Loucy (cell line): ENCODE measurements around the gene MYCBPAP.

Experiments used
- H2AFZ ChIP-seq: fragments of 200-600 bp; sonication (generic); 2 replicates; pipeline ENCODE4 v1.6.0; 2016; ENCODE audit warnings: antibody characterized with exemption, mild to moderate bottlenecking, low read length, moderate library complexity
- H3F3A ChIP-seq: fragments of 200-600 bp; 2 replicates; pipeline ENCODE4 v1.6.0; 2016; ENCODE audit warnings: antibody characterized with exemption, low read depth, mild to moderate bottlenecking
- H3K27me3 ChIP-seq: fragments of 200-600 bp; sonication (generic); 2 replicates; pipeline ENCODE4 v1.6.1; 2014; ENCODE audit warnings: low read length, mild to moderate bottlenecking; ENCODE audit not compliant: insufficient read depth, poor library complexity, severe bottlenecking
- H3K36me3 ChIP-seq: fragments of 200-600 bp; sonication (generic); 2 replicates; pipeline ENCODE4 v1.6.1; 2016; ENCODE audit warnings: low read length; ENCODE audit not compliant: insufficient read depth
- H3K4me1 ChIP-seq: fragments of 200-600 bp; sonication (generic); 2 replicates; pipeline ENCODE4 v1.5.1; 2014; ENCODE audit warnings: low read length, mild to moderate bottlenecking; ENCODE audit not compliant: insufficient read depth, poor library complexity, severe bottlenecking
- H3K4me2 ChIP-seq: fragments of 200-600 bp; sonication (generic); 2 replicates; pipeline ENCODE4 v1.6.0; 2014; ENCODE audit warnings: antibody characterized with exemption, low read length, low read depth, mild to moderate bottlenecking; ENCODE audit not compliant: poor library complexity, severe bottlenecking
- H3K4me3 ChIP-seq: fragments of 200-600 bp; sonication (generic); 2 replicates; pipeline ENCODE4 v1.5.1; 2014; ENCODE audit warnings: low read length, mild to moderate bottlenecking, mixed read lengths; ENCODE audit not compliant: poor library complexity, severe bottlenecking
- H3K79me2 ChIP-seq: fragments of 200-600 bp; sonication (generic); 2 replicates; pipeline ENCODE4 v1.6.1; 2014; ENCODE audit warnings: low read length; ENCODE audit not compliant: insufficient read depth
- H3K9ac ChIP-seq: fragments of 200-600 bp; sonication (generic); 2 replicates; pipeline ENCODE4 v1.6.0; 2014; ENCODE audit warnings: mild to moderate bottlenecking, low read depth, low read length, moderate library complexity; ENCODE audit not compliant: poor library complexity, severe bottlenecking
- H3K9me2 ChIP-seq: fragments of 200-600 bp; sonication (generic); replicated peaks from 2 replicates; pipeline ENCODE4 v1.6.1; 2016; ENCODE audit warnings: low read depth, low read length, mixed read lengths
- H3K9me3 ChIP-seq: fragments of 200-600 bp; sonication (generic); 2 replicates; pipeline ENCODE4 v1.6.1; 2014; ENCODE audit warnings: mild to moderate bottlenecking, antibody characterized with exemption, low read length, low read depth; ENCODE audit not compliant: insufficient read depth
- H4K20me1 ChIP-seq: fragments of 200-600 bp; sonication (generic); 2 replicates; pipeline ENCODE4 v1.6.0; 2014; ENCODE audit warnings: antibody characterized with exemption, low read length, mild to moderate bottlenecking; ENCODE audit not compliant: insufficient read depth, poor library complexity, severe bottlenecking
- CTCF ChIP-seq: fragments of 200-600 bp; sonication (generic); conservative IDR thresholded peaks from 2 replicates; pipeline ENCODE4 v1.5.1; 2014; ENCODE audit warnings: mild to moderate bottlenecking, antibody characterized with exemption, low read length
- EZH2phosphoT487 ChIP-seq: fragments of 200-600 bp; IDR thresholded peaks from 2 replicates; pipeline ENCODE4 v1.6.1; 2018; ENCODE audit warnings: antibody characterized with exemption, mild to moderate bottlenecking, moderate library complexity, borderline replicate concordance

The MYCBPAP gene

GRCh38 chr17:50536683-50537646, 28.7 kb downstream of the MYCBPAP start:
- H3F3A ChIP-seq: no peaks in the 10 kb centered on the region
- H3K4me2 ChIP-seq: no peak overlapping the region
- no peaks in the 10 kb centered on the region for H4K20me1 ChIP-seq
- H3K9me3 ChIP-seq: no peaks in the 10 kb centered on the region
- no peaks in the 10 kb centered on the region for H3K36me3 ChIP-seq
- H3K9ac ChIP-seq: no peak overlapping the region
- H3K4me3 ChIP-seq: no peak overlapping the region
- no peaks in the 10 kb centered on the region for H3K9me2 ChIP-seq
- no peak for TF ChIP-seq CTCF
- no peak for TF ChIP-seq EZH2phosphoT487
- no peak overlapping the region for H2AFZ ChIP-seq
- H3K79me2 ChIP-seq: no peaks in the 10 kb centered on the region
- H3K4me1 ChIP-seq: peaks cover 9% of the 10 kb centered on the region
- H3K27me3 ChIP-seq: no peaks in the 10 kb centered on the region

GRCh38 chr17:50537721-50538548, 29.7 kb downstream of the MYCBPAP start:
- peaks cover 14% of the 10 kb centered on the region for H3K4me1 ChIP-seq
- no peak overlapping the region for H3K4me2 ChIP-seq
- H3K9ac ChIP-seq: no peak overlapping the region
- no peaks in the 10 kb centered on the region for H3K9me3 ChIP-seq
- no peak overlapping the region for H2AFZ ChIP-seq
- H3F3A ChIP-seq: no peaks in the 10 kb centered on the region
- no peak overlapping the region for H3K4me3 ChIP-seq
- H3K79me2 ChIP-seq: no peaks in the 10 kb centered on the region
- H4K20me1 ChIP-seq: no peaks in the 10 kb centered on the region
- H3K9me2 ChIP-seq: no peaks in the 10 kb centered on the region
- TF ChIP-seq CTCF (no peak), EZH2phosphoT487 (no peak)
- H3K27me3 ChIP-seq: no peaks in the 10 kb centered on the region
- no peaks in the 10 kb centered on the region for H3K36me3 ChIP-seq

DNA sequence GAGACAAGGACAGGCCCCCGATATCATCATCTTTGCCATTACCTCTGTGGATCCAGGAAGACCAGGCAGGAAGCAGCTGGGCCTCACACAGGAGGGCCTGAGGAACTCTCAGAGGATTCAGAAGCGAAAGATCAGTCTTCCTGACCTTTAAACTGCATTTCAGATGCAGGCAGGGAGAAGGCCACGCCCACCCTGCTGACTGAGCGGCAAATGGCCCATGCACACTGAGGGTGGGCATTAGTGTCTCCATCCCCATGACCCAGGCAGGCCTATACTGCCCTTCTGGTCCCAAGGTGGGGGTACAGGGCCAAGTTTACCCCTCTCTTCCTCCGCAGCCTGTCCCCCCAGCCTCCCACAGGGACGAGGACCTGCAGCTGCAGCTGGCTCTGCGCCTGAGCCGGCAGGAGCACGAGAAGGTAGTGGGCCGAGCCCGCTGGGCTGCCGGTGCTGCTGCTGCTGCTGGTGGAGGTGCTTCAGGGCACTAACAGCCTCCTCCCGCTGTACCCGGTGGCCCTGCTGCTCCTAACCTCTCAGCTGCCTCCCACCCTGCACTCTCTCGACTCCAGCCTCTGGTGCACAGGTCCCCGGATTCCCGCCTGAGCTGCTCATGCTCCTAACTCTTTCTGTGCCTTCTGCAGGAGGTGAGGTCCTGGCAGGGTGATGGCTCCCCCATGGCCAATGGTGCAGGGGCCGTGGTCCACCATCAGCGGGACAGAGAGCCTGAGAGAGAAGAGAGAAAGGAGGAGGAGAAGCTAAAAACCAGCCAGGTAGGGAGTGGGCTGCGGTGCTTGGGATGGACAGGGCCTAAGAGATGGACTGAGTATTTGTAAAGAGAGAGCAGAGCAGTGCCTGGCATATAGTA, 30.5 kb downstream of the MYCBPAP start:
- no peak overlapping the region for H3K4me3 ChIP-seq
- H3K36me3 ChIP-seq: no peaks in the 10 kb centered on the region
- no peaks in the 10 kb centered on the region for H3K79me2 ChIP-seq
- H3K4me2 ChIP-seq: no peak overlapping the region
- no peaks in the 10 kb centered on the region for H3F3A ChIP-seq
- peaks cover 17% of the 10 kb centered on the region for H3K4me1 ChIP-seq
- no peaks in the 10 kb centered on the region for H3K9me3 ChIP-seq
- H4K20me1 ChIP-seq: no peaks in the 10 kb centered on the region
- no peak for TF ChIP-seq EZH2phosphoT487
- no peak for TF ChIP-seq CTCF
- no peak overlapping the region for H3K9ac ChIP-seq
- no peak overlapping the region for H2AFZ ChIP-seq
- no peaks in the 10 kb centered on the region for H3K9me2 ChIP-seq
- H3K27me3 ChIP-seq: no peaks in the 10 kb centered on the region
